ENCODE data around the gene ASGR1.

- TF ChIP-seq EP300 (IDR thresholded peaks at IDR 0.05; ENCODE audit: borderline replicate concordance) = no peak
- TF ChIP-seq YY1 (IDR thresholded peaks at IDR 0.05; ENCODE audit: low read depth) = no peak
- no peak for TF ChIP-seq RAD21 (IDR thresholded peaks at IDR 0.05; ENCODE audit: low read depth)
- no peak for TF ChIP-seq ZBTB7A (IDR thresholded peaks at IDR 0.05; ENCODE audit: low read depth)
- no peak for TF ChIP-seq NFIC (IDR thresholded peaks at IDR 0.05)
- no peak for TF ChIP-seq REST (IDR thresholded peaks at IDR 0.05; ENCODE audit: low read depth)
These were observed 12.3 kb downstream of the ASGR1 start for GRCh38 chr17:7166873-7167272.

Data from Ishikawa (cell line).